Fibroblast of the aortic adventitia (primary cell): Measurements from ENCODE around the gene MTHFD1. TPM values are rescaled to one million over a fixed set of nuclear protein-coding genes. Genes with fewer than 3 reads are reported as not detected.
A peak's percentile ranks its signal among the peaks of the same experiment; 100 is the strongest.
"Not testable (repeated sequence)": the region's sequence is repeated elsewhere in the genome, so short reads cannot be mapped to it uniquely, and the experiment has no call there.

Source experiments
- DNase-seq: peaks from one replicate; pipeline ENCODE4 v3.0.0-alpha.2; 2010; ENCODE audit warnings: low read depth
- H3K4me3 ChIP-seq: 2 replicates; pipeline ENCODE4 v1.5.1; 2011; ENCODE audit warnings: low read depth, mild to moderate bottlenecking, control low read depth, low read length, moderate library complexity
- total RNA-seq: library from RNA; depleted of rRNA; stranded (reverse); fragments of >200 nt; gene quantifications from 2 replicates; pipeline ENCODE4 v1.2.3, GENCODE V29; 2012; ENCODE audit warnings: low replicate concordance
- TF ChIP-seq, protein P1 (sequence below): IDR thresholded peaks from 2 replicates; pipeline ENCODE4 v1.5.1; 2011; ENCODE audit warnings: mild to moderate bottlenecking, low read length, control low read depth, inconsistent platforms; ENCODE audit not compliant: insufficient read depth

MTHFD1 gene
- total RNA-seq, 1 donor, result 73.1 TPM

DNA sequence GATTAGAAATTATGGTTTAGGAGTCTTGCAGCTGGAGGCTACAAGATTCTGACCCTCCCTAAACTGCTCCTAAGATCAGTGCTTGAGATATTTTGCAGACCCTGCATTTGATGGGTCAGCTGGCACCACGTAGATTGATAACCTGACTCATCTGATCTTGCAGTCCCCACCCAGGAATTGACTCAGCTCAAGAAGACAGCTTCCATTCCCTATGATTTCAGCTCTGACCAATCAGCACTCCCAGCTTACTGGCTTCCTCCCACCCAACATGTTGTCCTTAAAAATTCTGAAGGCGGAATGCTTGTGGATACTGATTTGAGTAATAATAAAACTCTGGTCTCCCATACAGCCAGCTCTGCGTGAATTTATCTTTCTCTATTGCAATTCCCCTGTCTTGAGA, 23.2 kb upstream of the MTHFD1 start:
- TF ChIP-seq, protein P1, sequence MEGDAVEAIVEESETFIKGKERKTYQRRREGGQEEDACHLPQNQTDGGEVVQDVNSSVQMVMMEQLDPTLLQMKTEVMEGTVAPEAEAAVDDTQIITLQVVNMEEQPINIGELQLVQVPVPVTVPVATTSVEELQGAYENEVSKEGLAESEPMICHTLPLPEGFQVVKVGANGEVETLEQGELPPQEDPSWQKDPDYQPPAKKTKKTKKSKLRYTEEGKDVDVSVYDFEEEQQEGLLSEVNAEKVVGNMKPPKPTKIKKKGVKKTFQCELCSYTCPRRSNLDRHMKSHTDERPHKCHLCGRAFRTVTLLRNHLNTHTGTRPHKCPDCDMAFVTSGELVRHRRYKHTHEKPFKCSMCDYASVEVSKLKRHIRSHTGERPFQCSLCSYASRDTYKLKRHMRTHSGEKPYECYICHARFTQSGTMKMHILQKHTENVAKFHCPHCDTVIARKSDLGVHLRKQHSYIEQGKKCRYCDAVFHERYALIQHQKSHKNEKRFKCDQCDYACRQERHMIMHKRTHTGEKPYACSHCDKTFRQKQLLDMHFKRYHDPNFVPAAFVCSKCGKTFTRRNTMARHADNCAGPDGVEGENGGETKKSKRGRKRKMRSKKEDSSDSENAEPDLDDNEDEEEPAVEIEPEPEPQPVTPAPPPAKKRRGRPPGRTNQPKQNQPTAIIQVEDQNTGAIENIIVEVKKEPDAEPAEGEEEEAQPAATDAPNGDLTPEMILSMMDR, result no peak
- DNase-seq, result peak; percentile 58
- H3K4me3 ChIP-seq, result no peak overlapping the region

DNA sequence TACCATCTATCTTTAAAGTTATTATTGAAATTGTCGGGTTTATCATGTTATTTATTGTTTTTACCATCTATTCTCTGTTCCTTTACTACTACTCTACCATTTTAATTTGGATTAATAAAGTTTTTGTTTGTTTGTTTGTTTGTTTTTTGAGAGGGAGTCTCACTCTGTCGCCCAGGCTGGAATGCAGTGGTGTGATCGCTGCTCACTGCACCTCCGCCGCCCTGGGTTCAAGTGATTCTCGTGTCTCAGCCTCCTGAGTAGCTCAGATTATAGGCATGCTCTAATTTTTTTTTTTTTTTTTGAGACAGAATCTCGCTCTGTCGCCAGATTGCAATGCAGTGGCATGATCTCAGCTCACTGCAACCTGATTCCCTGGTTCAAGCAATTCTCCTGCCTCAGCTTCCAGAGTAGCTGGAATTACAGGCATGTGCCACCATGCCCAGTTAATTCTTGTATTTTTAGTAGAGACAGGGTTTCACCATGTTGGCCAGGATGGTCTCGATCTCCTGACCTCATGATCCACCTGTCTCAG, 22.7 kb upstream of the MTHFD1 start:
- DNase-seq, result peak; percentile 19
- H3K4me3 ChIP-seq, result not testable (repeated sequence)

- no peak for DNase-seq
- TF ChIP-seq, protein P1, result no peak
- H3K4me3 ChIP-seq, result no peak overlapping the region
Observed at GRCh38 chr14:64369201-64369600, 19.0 kb upstream of the MTHFD1 start.

- TF ChIP-seq, protein P1, result no peak
- no peak for DNase-seq
- H3K4me3 ChIP-seq, result peak overlapping the region; percentile 71
Observed at GRCh38 chr14:64387232-64387781, 846 bp upstream of the MTHFD1 start.

DNA sequence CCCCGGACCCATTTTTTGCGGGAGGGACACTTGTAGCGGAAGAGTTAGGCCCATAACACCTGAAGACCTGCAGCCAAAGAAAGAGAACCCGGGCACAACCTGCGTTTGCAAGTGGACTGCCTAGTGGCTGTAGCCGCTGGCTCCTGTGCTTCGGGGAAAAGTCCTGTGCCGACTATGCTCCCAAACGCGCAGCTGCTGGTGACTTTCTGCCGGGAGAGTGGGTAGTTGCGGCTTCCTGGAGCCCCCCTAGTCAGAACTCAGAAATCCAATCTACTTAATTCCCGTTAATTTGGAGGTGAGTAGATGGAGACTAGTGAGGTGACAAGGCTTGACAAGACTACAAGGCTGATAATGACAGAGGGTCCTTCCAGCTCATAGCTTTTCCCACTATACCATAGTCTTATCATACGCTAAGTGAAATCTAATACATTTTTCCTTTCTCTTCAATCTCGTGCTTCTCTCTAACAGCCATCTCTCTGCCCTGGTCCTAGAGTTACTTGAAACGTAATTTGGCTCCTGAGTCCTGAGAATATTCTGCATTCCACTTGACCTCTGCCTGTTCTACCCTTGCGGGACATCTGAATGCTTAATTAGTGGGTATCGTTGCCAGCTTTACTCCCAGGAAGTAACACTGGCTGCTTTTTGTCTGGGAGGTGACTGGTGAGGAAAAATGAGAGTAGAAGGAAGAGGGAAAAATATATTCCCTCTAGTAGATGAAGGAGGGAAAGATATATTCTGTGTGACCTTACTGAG, 556 bp downstream of the MTHFD1 start:
- TF ChIP-seq, protein P1, result no peak
- H3K4me3 ChIP-seq, result peak overlapping the region; percentile 71
- DNase-seq, result peak; percentile 25

GRCh38 chr14:64391113-64391725, 3.1 kb downstream of the MTHFD1 start:
- no peak for DNase-seq
- no peak overlapping the region for H3K4me3 ChIP-seq
- TF ChIP-seq, protein P1, result no peak

GRCh38 chr14:64391986-64392385, 3.8 kb downstream of the MTHFD1 start:
- H3K4me3 ChIP-seq, result no peak overlapping the region
- TF ChIP-seq, protein P1, result no peak
- no peak for DNase-seq

GRCh38 chr14:64393189-64393726, 5.1 kb downstream of the MTHFD1 start:
- not testable (repeated sequence) for DNase-seq, H3K4me3 ChIP-seq
